Measurements from ENCODE around the gene BECN2. TPM values are rescaled to one million over a fixed set of nuclear protein-coding genes. Genes with fewer than 3 reads are reported as not detected.

The BECN2 gene
- total RNA-seq, 1 experiment from 2014 or later: not detected

DNA sequence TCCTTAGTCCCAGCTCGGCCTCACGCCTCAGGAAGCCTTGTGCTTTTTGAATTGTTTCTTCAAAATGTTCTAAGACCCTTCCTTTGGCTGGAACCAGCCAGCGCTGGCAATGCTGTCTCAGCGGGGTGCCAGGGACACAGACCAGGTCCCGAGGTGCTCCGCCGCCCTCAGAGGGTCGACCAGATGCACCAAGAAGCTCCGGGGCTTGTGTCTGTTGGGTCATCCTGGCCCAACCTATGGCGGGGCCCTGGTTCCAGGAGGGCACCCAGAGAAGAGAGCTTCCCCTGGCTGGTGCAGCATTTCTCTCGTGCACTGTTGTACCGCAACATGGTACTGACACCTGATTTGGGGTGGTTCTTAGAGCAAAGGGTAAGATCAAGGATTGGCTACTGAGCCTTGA lies 40.1 kb upstream of the BECN2 start:
- H2BK15ac ChIP-seq (ENCODE audit: low read depth, low read length): no peak overlapping the region
- H2BK5ac ChIP-seq (ENCODE audit: insufficient read length, low read length): no peak overlapping the region
- H3K79me2 ChIP-seq (ENCODE audit: insufficient read depth, low read length): no peaks in the 10 kb centered on the region
- no peak overlapping the region for H2BK120ac ChIP-seq (ENCODE audit: low read depth, low read length, poor library complexity, severe bottlenecking)
- H2BK20ac ChIP-seq (ENCODE audit: low read depth, low read length, poor library complexity, severe bottlenecking): no peak overlapping the region
- no peak overlapping the region for H4K8ac ChIP-seq (replicated peaks; ENCODE audit: insufficient read length, low read depth, low read length)
- H2AFZ ChIP-seq (ENCODE audit: low read length): no peak overlapping the region
- H3K4me2 ChIP-seq (ENCODE audit: insufficient read depth, insufficient read length, low read length): no peak overlapping the region
- no peak overlapping the region for H3T11ph ChIP-seq (ENCODE audit: low read length)
- H2BK12ac ChIP-seq (ENCODE audit: insufficient read length, low read depth, low read length): no peak overlapping the region
- Mint-ChIP-seq H3K36me3 (ENCODE audit: insufficient read depth in 1 of 3, low read depth in 3 of 3) (peaks cover 0 to 3% (median 0%) of the 10 kb centered on the region in 3 experiments; a peak in 3 of 7 replicates), H3K27ac (no peak overlapping the region), H3K4me1 (peaks cover 2 to 5% of the 10 kb centered on the region in 2 experiments; a peak in 3 of 4 replicates), H3K9me3 (no peaks in the 10 kb centered on the region), H3K4me3 (no peak overlapping the region), H3K27me3 (ENCODE audit: low read depth) (no peaks in the 10 kb centered on the region; the same call in 1 of the 2 replicates)
- no peak overlapping the region for H3K4ac ChIP-seq (ENCODE audit: low read depth, low read length)
- H3K27me3 ChIP-seq (ENCODE audit: insufficient read depth, low read length): no peaks in the 10 kb centered on the region
- H4K5ac ChIP-seq (ENCODE audit: insufficient read length, low read depth, low read length): no peak overlapping the region
- WGBS (ENCODE audit: extremely low coverage, insufficient read length, low lambda C conversion rate): no CpG with 5 or more reads among the region's 12 CpGs
- H3K23ac ChIP-seq (ENCODE audit: insufficient read length, low read depth, low read length): no peak overlapping the region
- H4K20me1 ChIP-seq (ENCODE audit: control insufficient read depth, insufficient read depth, insufficient read length): no peaks in the 10 kb centered on the region
- H3K27ac ChIP-seq (ENCODE audit: insufficient read length, low read depth, low read length): no peak overlapping the region
- TF ChIP-seq, protein P1, sequence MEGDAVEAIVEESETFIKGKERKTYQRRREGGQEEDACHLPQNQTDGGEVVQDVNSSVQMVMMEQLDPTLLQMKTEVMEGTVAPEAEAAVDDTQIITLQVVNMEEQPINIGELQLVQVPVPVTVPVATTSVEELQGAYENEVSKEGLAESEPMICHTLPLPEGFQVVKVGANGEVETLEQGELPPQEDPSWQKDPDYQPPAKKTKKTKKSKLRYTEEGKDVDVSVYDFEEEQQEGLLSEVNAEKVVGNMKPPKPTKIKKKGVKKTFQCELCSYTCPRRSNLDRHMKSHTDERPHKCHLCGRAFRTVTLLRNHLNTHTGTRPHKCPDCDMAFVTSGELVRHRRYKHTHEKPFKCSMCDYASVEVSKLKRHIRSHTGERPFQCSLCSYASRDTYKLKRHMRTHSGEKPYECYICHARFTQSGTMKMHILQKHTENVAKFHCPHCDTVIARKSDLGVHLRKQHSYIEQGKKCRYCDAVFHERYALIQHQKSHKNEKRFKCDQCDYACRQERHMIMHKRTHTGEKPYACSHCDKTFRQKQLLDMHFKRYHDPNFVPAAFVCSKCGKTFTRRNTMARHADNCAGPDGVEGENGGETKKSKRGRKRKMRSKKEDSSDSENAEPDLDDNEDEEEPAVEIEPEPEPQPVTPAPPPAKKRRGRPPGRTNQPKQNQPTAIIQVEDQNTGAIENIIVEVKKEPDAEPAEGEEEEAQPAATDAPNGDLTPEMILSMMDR (conservative IDR thresholded peaks at IDR 0.05): no peak
- H4K91ac ChIP-seq (ENCODE audit: insufficient read length, low read depth, low read length): no peak overlapping the region
- H3K79me1 ChIP-seq (ENCODE audit: insufficient read depth, low read depth, low read length, poor library complexity, severe bottlenecking): no peaks in the 10 kb centered on the region
- H3K9ac ChIP-seq (ENCODE audit: extremely low read depth, insufficient read length, low read length): no peak overlapping the region
- H3K18ac ChIP-seq (ENCODE audit: insufficient read length, low read depth, low read length): no peak overlapping the region
- no peak overlapping the region for H3K56ac ChIP-seq (ENCODE audit: insufficient read length, low read depth, low read length)
- H2AK5ac ChIP-seq (ENCODE audit: insufficient read length, low read length): no peak overlapping the region
- DNase-seq: no peak
- H3K14ac ChIP-seq (ENCODE audit: insufficient read depth, low read length): no peak overlapping the region
- no peaks in the 10 kb centered on the region for H3K9me3 ChIP-seq (ENCODE audit: control insufficient read depth, low read depth, low read length)
- H3K4me1 ChIP-seq (ENCODE audit: insufficient read depth, low read length): no peaks in the 10 kb centered on the region
- no peaks in the 10 kb centered on the region for H3K23me2 ChIP-seq (ENCODE audit: insufficient read length, low read depth, low read length, poor library complexity, severe bottlenecking)

All from H9 (cell line).